PC-3 (cell line): ENCODE results near the gene ZNF189. TPM values are rescaled to one million over a fixed set of nuclear protein-coding genes. Genes with fewer than 3 reads are reported as not detected.

ENCODE experiments used
- ATAC-seq: fragments of 200-7000 bp; cut with Tn5 transposase; 2 replicates; pipeline ENCODE4 v1.9.1; 2020; ENCODE audit warnings: mild to moderate bottlenecking, moderate library complexity
- BruUV-seq: library from RNA; stranded (reverse); fragments of 400-500 nt; replicated peaks from 2 replicates; lab custom pipeline; 2021; lab: Mats Ljungman, UMichigan
- CTCF ChIA-PET: fragments of 300-600 bp; sonication (Branson Sonifier 250); formaldehyde crosslinking; loops from one replicate; lab custom pipeline; 2022; ENCODE audit warnings: antibody characterized with exemption; lab: Charles Lee
- POLR2A ChIA-PET: fragments of 300-600 bp; sonication (Branson Sonifier 250); formaldehyde crosslinking; loops from one replicate; lab custom pipeline; 2022; ENCODE audit warnings: antibody characterized with exemption; ENCODE audit not compliant: unreplicated experiment; lab: Charles Lee
- DNase-seq: peaks from one replicate; pipeline ENCODE4 v3.0.0-alpha.2; 2015
- H2AFZ ChIP-seq: fragments of 300-600 bp; sonication (generic); 2 replicates; pipeline ENCODE4 v1.6.0; 2016; ENCODE audit warnings: antibody characterized with exemption, low read length
- H3F3A ChIP-seq: fragments of 300-600 bp; sonication (generic); one replicate; pipeline ENCODE4 v1.6.0; 2017; ENCODE audit warnings: antibody characterized with exemption, low read length, control low read depth, mild to moderate bottlenecking; ENCODE audit not compliant: unreplicated experiment
- H3K27ac ChIP-seq: fragments of 300-600 bp; sonication (generic); 2 replicates; pipeline ENCODE4 v1.5.1; 2016; ENCODE audit warnings: mild to moderate bottlenecking, low read length
- H3K27me3 ChIP-seq: fragments of 300-600 bp; sonication (generic); 2 replicates; pipeline ENCODE4 v1.6.1; 2016; ENCODE audit warnings: low read length, mixed read lengths
- H3K36me3 ChIP-seq: fragments of 300-600 bp; sonication (generic); 2 replicates; pipeline ENCODE4 v1.6.1; 2016; ENCODE audit warnings: low read depth, mixed run types, low read length, mixed read lengths
- H3K4me1 ChIP-seq: fragments of 300-600 bp; sonication (generic); 2 replicates; pipeline ENCODE4 v1.5.1; 2016; ENCODE audit warnings: low read length; ENCODE audit not compliant: insufficient read depth
- H3K4me2 ChIP-seq: fragments of 300-600 bp; sonication (generic); 2 replicates; pipeline ENCODE4 v1.6.0; 2016; ENCODE audit warnings: low read length
- H3K4me3 ChIP-seq: fragments of 300-600 bp; sonication (generic); 2 replicates; pipeline ENCODE4 v1.5.1; 2016; ENCODE audit warnings: mild to moderate bottlenecking, low read length, mixed read lengths
- H3K79me2 ChIP-seq: fragments of 300-600 bp; sonication (generic); 2 replicates; pipeline ENCODE4 v1.6.1; 2017; ENCODE audit warnings: low read length, mixed read lengths
- H3K9ac ChIP-seq: fragments of 300-600 bp; sonication (generic); 2 replicates; pipeline ENCODE4 v1.6.0; 2016; ENCODE audit warnings: mild to moderate bottlenecking, low read length
- H3K9me2 ChIP-seq: fragments of 300-600 bp; sonication (generic); replicated peaks from 2 replicates; pipeline ENCODE4 v1.6.1; 2016; ENCODE audit warnings: mixed run types, low read length, mixed read lengths
- H3K9me3 ChIP-seq: fragments of 300-600 bp; sonication (generic); 2 replicates; pipeline ENCODE4 v1.6.1; 2016; ENCODE audit warnings: low read length, mixed read lengths
- H4K20me1 ChIP-seq: fragments of 300-600 bp; sonication (generic); 2 replicates; pipeline ENCODE4 v1.6.1; 2016; ENCODE audit warnings: low read length, mixed read lengths
- CTCF ChIP-seq: fragments of 300-600 bp; sonication (generic); conservative IDR thresholded peaks from 2 replicates; pipeline ENCODE4 v1.5.1; 2017; ENCODE audit warnings: antibody characterized with exemption, low read depth, mild to moderate bottlenecking, low read length
- EZH2 ChIP-seq: fragments of 300-600 bp; sonication (generic); IDR thresholded peaks from one replicate; pipeline ENCODE4 v1.6.1; 2017; ENCODE audit warnings: antibody characterized with exemption, mild to moderate bottlenecking, low read length; ENCODE audit not compliant: unreplicated experiment
- EZH2phosphoT487 ChIP-seq: fragments of 300-600 bp; sonication (generic); IDR thresholded peaks from 2 replicates; pipeline ENCODE4 v1.6.1; 2018; ENCODE audit warnings: mild to moderate bottlenecking, antibody characterized with exemption, low read length, borderline replicate concordance
- intact Hi-C: fragments of 100-400 bp; cut with micrococcal nuclease; formaldehyde crosslinking; loops from 2 replicates; pipeline ENCODE4 v1.9.0; 2023
- total RNA-seq: library from RNA; depleted of rRNA; stranded (reverse); fragments of >200 nt; gene quantifications from 2 replicates; pipeline ENCODE4 v1.2.3, GENCODE V29; 2014

ZNF189 gene
- total RNA-seq, 1 experiment from 2014 or later = 4.5 TPM

DNA sequence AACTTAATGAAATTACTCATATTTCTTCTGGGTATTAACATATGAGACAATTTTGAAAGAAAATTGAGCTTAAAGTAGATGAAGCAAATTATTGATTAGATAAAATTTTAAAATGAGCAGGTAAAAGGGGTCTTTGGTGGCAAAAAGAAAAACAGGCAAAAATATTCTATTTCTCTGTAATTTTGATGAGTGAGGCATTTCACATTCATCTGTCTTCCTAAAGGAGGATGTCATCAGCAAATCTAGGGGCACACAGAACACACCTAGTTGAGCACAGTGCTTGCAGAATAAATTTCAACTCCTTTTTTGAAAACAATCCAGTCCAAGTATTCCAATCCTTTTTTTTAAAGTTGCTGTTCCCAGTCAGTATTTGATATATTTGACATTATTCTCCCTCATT lies 16.2 kb downstream of the ZNF189 start:
- BruUV-seq = no TSS peak
- CTCF ChIA-PET = no interaction called here
- intact Hi-C loops = no loop called here

DNA sequence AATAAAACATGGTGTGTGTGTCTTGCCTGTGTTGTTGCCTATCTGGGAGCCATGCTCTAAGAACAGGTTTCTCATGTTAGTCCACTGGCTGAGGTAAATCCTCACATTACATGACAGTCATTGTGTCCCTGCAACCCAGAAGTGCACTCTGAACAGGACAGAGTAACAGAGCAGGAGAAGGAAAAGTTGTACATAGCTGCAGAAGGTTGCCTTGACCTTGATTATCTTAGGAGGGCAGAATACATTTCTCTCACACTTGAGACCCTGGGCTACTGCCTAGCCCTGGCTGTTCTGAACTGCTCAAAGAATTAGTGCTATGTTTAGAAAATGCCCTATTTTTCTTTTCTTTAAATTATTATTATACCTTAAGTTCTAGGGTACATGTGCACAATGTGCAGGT lies 16.9 kb downstream of the ZNF189 start:
- Histone ChIP-seq H3F3A (no peaks in the 10 kb centered on the region), H3K9ac (no peak overlapping the region), H3K9me2 (no peaks in the 10 kb centered on the region), H3K36me3 (no peaks in the 10 kb centered on the region), H3K27ac (no peak overlapping the region), H2AFZ (no peak overlapping the region), H3K4me2 (no peak overlapping the region), H3K9me3 (no peaks in the 10 kb centered on the region), H3K4me3 (no peak overlapping the region), H3K4me1 (no peaks in the 10 kb centered on the region), H3K27me3 (no peaks in the 10 kb centered on the region), H4K20me1 (no peaks in the 10 kb centered on the region), H3K79me2 (no peaks in the 10 kb centered on the region)
- ChIA-PET CTCF (no interaction called here), POLR2A (no interaction called here)
- no peak for DNase-seq
- ATAC-seq = no peak
- intact Hi-C loops = no loop called here
- no TSS peak for BruUV-seq
- TF ChIP-seq CTCF = no peak
- TF ChIP-seq EZH2phosphoT487 = no peak
- TF ChIP-seq EZH2 = no peak

More for the DNA sequence above, 16.2 kb downstream of the ZNF189 start:
- H3K4me2 ChIP-seq = no peak overlapping the region
- no peaks in the 10 kb centered on the region for H3K36me3 ChIP-seq
- H3K27me3 ChIP-seq = no peaks in the 10 kb centered on the region
- H3K79me2 ChIP-seq = no peaks in the 10 kb centered on the region
- no peaks in the 10 kb centered on the region for H4K20me1 ChIP-seq
- DNase-seq (no peak), ATAC-seq (no peak)
- H3K4me3 ChIP-seq = no peak overlapping the region
- no peak overlapping the region for H3K27ac ChIP-seq
- no peaks in the 10 kb centered on the region for H3K4me1 ChIP-seq
- H3K9ac ChIP-seq = no peak overlapping the region
- H3F3A ChIP-seq = no peaks in the 10 kb centered on the region
- H3K9me3 ChIP-seq = 0 out of 2 replicates have a peak, but pooled peaks cover under 1% of the 10 kb centered on the region
- H3K9me2 ChIP-seq = no peaks in the 10 kb centered on the region
- TF ChIP-seq EZH2 = no peak
- TF ChIP-seq CTCF = no peak
- no peak for TF ChIP-seq EZH2phosphoT487
- POLR2A ChIA-PET = no interaction called here
- no peak overlapping the region for H2AFZ ChIP-seq

DNA sequence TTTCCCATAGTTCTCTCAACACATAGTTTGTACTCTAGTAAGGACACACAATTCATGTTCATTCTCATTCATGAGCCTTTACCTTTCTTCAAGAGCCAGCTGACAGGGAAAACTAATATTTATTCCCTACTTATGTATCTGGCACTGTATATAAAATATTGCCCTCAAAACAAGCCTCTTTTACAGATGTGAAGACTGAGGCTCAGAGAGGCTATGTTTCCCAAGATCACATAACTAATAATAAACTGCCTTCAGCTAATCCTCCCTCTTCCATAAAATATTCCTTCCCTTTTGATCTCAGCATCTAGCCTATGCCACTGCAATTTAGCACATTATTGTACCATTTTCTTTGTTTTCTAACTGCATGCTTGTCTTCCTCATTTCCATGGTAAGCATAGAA lies 18.7 kb downstream of the ZNF189 start:
- intact Hi-C loops = no loop called here
- Histone ChIP-seq H3K4me1 (no peaks in the 10 kb centered on the region), H3K9me3 (no peaks in the 10 kb centered on the region), H3K36me3 (no peaks in the 10 kb centered on the region), H3K9me2 (no peaks in the 10 kb centered on the region), H3K4me3 (no peak overlapping the region), H3K9ac (no peak overlapping the region), H3K27me3 (no peaks in the 10 kb centered on the region), H3F3A (no peaks in the 10 kb centered on the region), H3K4me2 (no peak overlapping the region), H2AFZ (no peak overlapping the region), H3K79me2 (no peaks in the 10 kb centered on the region), H3K27ac (no peak overlapping the region), H4K20me1 (no peaks in the 10 kb centered on the region)
- no peak for TF ChIP-seq EZH2
- TF ChIP-seq EZH2phosphoT487 = no peak
- no peak for TF ChIP-seq CTCF
- ATAC-seq (no peak), DNase-seq (no peak)
- POLR2A ChIA-PET = no interaction called here
- no TSS peak for BruUV-seq
- CTCF ChIA-PET = no interaction called here
